Measurements from ENCODE around the gene ECM1.
A peak's percentile ranks its signal among the peaks of the same experiment; 100 is the strongest.

The ECM1 gene

DNA sequence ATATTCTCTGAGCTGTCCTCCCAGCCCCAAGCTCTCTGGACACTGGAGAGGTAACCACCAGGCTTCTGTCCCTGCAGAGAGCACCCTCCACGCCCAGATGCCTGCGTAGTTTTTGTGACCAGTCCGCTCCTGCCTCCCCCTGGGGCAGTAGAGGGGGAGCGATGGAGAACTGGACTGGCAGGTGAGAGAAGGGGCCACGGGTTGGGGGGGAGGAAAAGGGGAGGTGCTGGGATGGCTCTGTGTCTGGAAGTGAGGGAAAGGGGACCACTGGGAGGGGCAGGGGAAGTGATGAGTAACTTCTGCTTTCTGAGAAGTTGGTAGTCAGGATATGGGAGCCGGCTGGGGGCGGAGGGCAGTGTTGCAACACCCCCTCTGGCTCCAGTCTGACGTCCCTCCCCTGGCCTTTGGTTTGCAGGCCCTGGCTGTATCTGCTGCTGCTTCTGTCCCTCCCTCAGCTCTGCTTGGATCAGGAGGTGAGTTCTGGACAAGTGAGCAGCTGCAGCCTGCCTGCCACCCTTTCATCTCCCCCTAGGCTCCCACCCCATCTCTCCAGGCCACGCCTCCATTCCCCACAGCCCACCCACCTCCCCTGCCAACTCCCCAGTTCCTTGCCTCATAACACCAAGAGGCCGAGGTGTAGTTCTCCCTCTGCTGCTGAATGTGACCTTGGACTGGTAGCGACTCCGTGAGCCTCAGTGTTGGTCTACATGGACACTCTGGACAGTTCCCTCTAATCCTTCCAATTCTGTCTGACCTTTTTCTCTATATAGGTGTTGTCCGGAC is 44.4 kb downstream of the ECM1 start:
- Histone ChIP-seq H3K36me3 (ENCODE audit: control insufficient read depth in 1 of 2, insufficient read depth in 2 of 2, low read depth in 1 of 2, low read length in 2 of 2) (peaks cover 24 to 34% of the 10 kb centered on the region in 2 experiments), H2BK12ac (ENCODE audit: low read length in 2 of 2) (peak overlapping the region; percentile 20 to 87)
- 54% methylated on average over 13 of the region's 13 CpGs for WGBS

DNA sequence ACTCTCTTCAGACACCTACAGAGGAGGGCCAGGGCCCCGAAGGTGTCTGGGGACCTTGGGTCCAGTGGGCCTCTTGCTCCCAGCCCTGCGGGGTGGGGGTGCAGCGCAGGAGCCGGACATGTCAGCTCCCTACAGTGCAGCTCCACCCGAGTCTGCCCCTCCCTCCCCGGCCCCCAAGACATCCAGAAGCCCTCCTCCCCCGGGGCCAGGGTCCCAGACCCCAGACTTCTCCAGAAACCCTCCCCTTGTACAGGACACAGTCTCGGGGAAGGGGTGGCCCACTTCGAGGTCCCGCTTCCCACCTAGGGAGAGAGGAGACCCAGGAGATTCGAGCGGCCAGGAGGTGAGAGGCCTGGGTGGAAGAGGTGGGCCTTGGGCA is 45.0 kb downstream of the ECM1 start:
- H4K8ac ChIP-seq (ENCODE audit: low read length), result peak overlapping the region; percentile 46
- peak overlapping the region; percentile 67 to 80 for H3K4ac ChIP-seq (ENCODE audit: low read depth in 1 of 2, low read length in 2 of 2)
- peak overlapping the region; percentile 85 for H2BK15ac ChIP-seq (ENCODE audit: low read depth, poor library complexity, severe bottlenecking)
- no peak overlapping the region for H3K23ac ChIP-seq (ENCODE audit: low read length in 2 of 2)
- peak overlapping the region in 1 of 2 experiments; percentile 87 for H2BK12ac ChIP-seq (ENCODE audit: low read length in 2 of 2)
- peak overlapping the region; percentile 73 for H2BK120ac ChIP-seq (ENCODE audit: low read depth, low read length)
- peaks cover 14% of the 10 kb centered on the region for H3K79me1 ChIP-seq (replicated peaks; ENCODE audit: low read length, poor library complexity, severe bottlenecking)
- no peak overlapping the region for H3K4me2 ChIP-seq (ENCODE audit: low read length, poor library complexity, severe bottlenecking)
- H2BK5ac ChIP-seq (ENCODE audit: low read depth, low read length, poor library complexity, severe bottlenecking), result no peak overlapping the region
- 98% methylated on average over 12 of the region's 12 CpGs for WGBS
- peak overlapping the region; percentile 74 for H3K9ac ChIP-seq (ENCODE audit: low read length)
- no peak overlapping the region for H2AFZ ChIP-seq (ENCODE audit: low read depth, low read length)
- H3K36me3 ChIP-seq (ENCODE audit: control insufficient read depth in 1 of 2, insufficient read depth in 2 of 2, low read depth in 1 of 2, low read length in 2 of 2), result peaks cover 28 to 40% of the 10 kb centered on the region in 2 experiments
- peak overlapping the region; percentile 80 to 82 for H3K18ac ChIP-seq (ENCODE audit: low read depth in 1 of 2, low read length in 2 of 2)
- no peak overlapping the region for H2AK5ac ChIP-seq (ENCODE audit: low read length, severe bottlenecking)
- H3K14ac ChIP-seq (ENCODE audit: low read length in 2 of 2), result peak overlapping the region in 1 of 2 experiments; percentile 76
- H3K4me1 ChIP-seq (ENCODE audit: control insufficient read depth, insufficient read depth, low read depth, low read length), result peaks cover 30% of the 10 kb centered on the region
- H4K91ac ChIP-seq (ENCODE audit: low read length), result peak overlapping the region; percentile 85
- H3K27ac ChIP-seq (ENCODE audit: low read length, poor library complexity, severe bottlenecking), result no peak overlapping the region
- H3K27me3 ChIP-seq (ENCODE audit: control insufficient read depth in 1 of 2, insufficient read depth in 1 of 2, low read length in 2 of 2), result no peaks in the 10 kb centered on the region
- H3K4me3 ChIP-seq (ENCODE audit: insufficient read depth in 1 of 2, low read depth in 1 of 2, low read length in 2 of 2), result peak overlapping the region in 1 of 2 experiments; percentile 62
- DNase-seq, result no peak
- H3K9me3 ChIP-seq (ENCODE audit: control insufficient read depth, low read length), result no peaks in the 10 kb centered on the region

More for the DNA sequence above, 44.4 kb downstream of the ECM1 start:
- Histone ChIP-seq H3K4me2 (ENCODE audit: low read length, poor library complexity, severe bottlenecking) (no peak overlapping the region), H2AK5ac (ENCODE audit: low read length, severe bottlenecking) (no peak overlapping the region), H2BK5ac (ENCODE audit: low read depth, low read length, poor library complexity, severe bottlenecking) (no peak overlapping the region), H2AFZ (ENCODE audit: low read depth, low read length) (no peak overlapping the region), H4K91ac (ENCODE audit: low read length) (peak overlapping the region; percentile 85), H3K9me3 (ENCODE audit: control insufficient read depth, low read length) (no peaks in the 10 kb centered on the region), H3K27ac (ENCODE audit: low read length, poor library complexity, severe bottlenecking) (no peak overlapping the region), H2BK120ac (ENCODE audit: low read depth, low read length) (peak overlapping the region; percentile 73), H3K14ac (ENCODE audit: low read length in 2 of 2) (peak overlapping the region in 1 of 2 experiments; percentile 36), H3K79me1 (replicated peaks; ENCODE audit: low read length, poor library complexity, severe bottlenecking) (peaks cover 11% of the 10 kb centered on the region), H3K4me3 (ENCODE audit: insufficient read depth in 1 of 2, low read depth in 1 of 2, low read length in 2 of 2) (peak overlapping the region in 1 of 2 experiments; percentile 87), H3K18ac (ENCODE audit: low read depth in 1 of 2, low read length in 2 of 2) (peak overlapping the region; percentile 80 to 82), H3K4me1 (ENCODE audit: control insufficient read depth, insufficient read depth, low read depth, low read length) (peaks cover 26% of the 10 kb centered on the region), H3K9ac (ENCODE audit: low read length) (peak overlapping the region; percentile 74), H2BK15ac (ENCODE audit: low read depth, poor library complexity, severe bottlenecking) (peak overlapping the region; percentile 85), H3K4ac (ENCODE audit: low read depth in 1 of 2, low read length in 2 of 2) (peak overlapping the region; percentile 67 to 80), H4K8ac (ENCODE audit: low read length) (peak overlapping the region; percentile 75), H3K23ac (ENCODE audit: low read length in 2 of 2) (no peak overlapping the region), H3K27me3 (ENCODE audit: control insufficient read depth in 1 of 2, insufficient read depth in 1 of 2, low read length in 2 of 2) (no peaks in the 10 kb centered on the region)
- peak; percentile 95 for DNase-seq

DNA sequence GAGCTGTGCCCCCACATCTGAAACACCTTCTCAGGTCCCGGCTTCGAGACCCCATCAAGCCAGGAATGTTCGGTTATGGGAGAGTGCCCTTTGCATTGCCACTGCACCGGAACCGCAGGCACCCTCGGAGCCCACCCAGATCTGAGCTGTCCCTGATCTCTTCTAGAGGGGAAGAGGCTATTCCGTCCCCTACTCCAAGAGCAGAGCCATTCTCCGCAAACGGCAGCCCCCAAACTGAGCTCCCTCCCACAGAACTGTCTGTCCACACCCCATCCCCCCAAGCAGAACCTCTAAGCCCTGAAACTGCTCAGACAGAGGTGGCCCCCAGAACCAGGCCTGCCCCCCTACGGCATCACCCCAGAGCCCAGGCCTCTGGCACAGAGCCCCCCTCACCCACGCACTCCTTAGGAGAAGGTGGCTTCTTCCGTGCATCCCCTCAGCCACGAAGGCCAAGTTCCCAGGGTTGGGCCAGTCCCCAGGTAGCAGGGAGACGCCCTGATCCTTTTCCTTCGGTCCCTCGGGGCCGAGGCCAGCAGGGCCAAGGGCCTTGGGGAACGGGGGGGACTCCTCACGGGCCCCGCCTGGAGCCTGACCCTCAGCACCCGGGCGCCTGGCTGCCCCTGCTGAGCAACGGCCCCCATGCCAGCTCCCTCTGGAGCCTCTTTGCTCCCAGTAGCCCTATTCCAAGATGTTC is 45.6 kb downstream of the ECM1 start:
- Histone ChIP-seq H3K23ac (ENCODE audit: low read length in 2 of 2) (no peak overlapping the region), H3K27me3 (ENCODE audit: control insufficient read depth in 1 of 2, insufficient read depth in 1 of 2, low read length in 2 of 2) (no peaks in the 10 kb centered on the region)

DNA sequence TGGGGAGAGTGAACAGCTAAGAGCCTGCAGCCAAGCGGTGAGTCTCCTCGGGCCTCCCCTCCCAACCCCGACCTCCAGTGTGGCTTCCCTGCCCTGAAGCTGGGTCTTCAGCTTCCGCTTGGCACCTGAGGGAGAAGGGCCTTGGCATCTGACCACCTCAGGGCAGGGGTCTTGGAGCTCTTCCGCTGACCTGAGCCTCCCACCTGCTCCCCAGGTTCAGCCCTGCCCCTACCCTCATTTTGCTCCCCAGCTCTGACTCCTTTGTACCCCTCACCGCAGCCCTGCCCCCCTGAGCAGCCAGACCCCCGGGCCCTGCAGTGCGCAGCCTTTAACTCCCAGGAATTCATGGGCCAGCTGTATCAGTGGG is 46.2 kb downstream of the ECM1 start:
- no peak overlapping the region for H3K4me3 ChIP-seq (ENCODE audit: insufficient read depth in 1 of 2, low read depth in 1 of 2, low read length in 2 of 2)
- H3K18ac ChIP-seq (ENCODE audit: low read depth in 1 of 2, low read length in 2 of 2), result peak overlapping the region in 1 of 2 experiments; percentile 26
- H4K8ac ChIP-seq (ENCODE audit: low read length), result no peak overlapping the region
- no peak overlapping the region for H2BK12ac ChIP-seq (ENCODE audit: low read length in 2 of 2)
- H3K27me3 ChIP-seq (ENCODE audit: control insufficient read depth in 1 of 2, insufficient read depth in 1 of 2, low read length in 2 of 2), result no peaks in the 10 kb centered on the region
- peak; percentile 15 for DNase-seq
- H3K36me3 ChIP-seq (ENCODE audit: control insufficient read depth in 1 of 2, insufficient read depth in 2 of 2, low read depth in 1 of 2, low read length in 2 of 2), result peaks cover 34 to 52% of the 10 kb centered on the region in 2 experiments
- H4K91ac ChIP-seq (ENCODE audit: low read length), result no peak overlapping the region
- no peak overlapping the region for H2AFZ ChIP-seq (ENCODE audit: low read depth, low read length)
- WGBS, result 94% methylated on average over 5 of the region's 8 CpGs
- H2AK5ac ChIP-seq (ENCODE audit: low read length, severe bottlenecking), result no peak overlapping the region
- H3K9me3 ChIP-seq (ENCODE audit: control insufficient read depth, low read length), result no peaks in the 10 kb centered on the region
- H2BK120ac ChIP-seq (ENCODE audit: low read depth, low read length), result no peak overlapping the region
- H2BK5ac ChIP-seq (ENCODE audit: low read depth, low read length, poor library complexity, severe bottlenecking), result no peak overlapping the region
- no peak overlapping the region for H3K27ac ChIP-seq (ENCODE audit: low read length, poor library complexity, severe bottlenecking)
- H2BK15ac ChIP-seq (ENCODE audit: low read depth, poor library complexity, severe bottlenecking), result no peak overlapping the region
- H3K14ac ChIP-seq (ENCODE audit: low read length in 2 of 2), result no peak overlapping the region
- no peak overlapping the region for H3K4ac ChIP-seq (ENCODE audit: low read depth in 1 of 2, low read length in 2 of 2)
- H3K23ac ChIP-seq (ENCODE audit: low read length in 2 of 2), result no peak overlapping the region
- H3K79me1 ChIP-seq (replicated peaks; ENCODE audit: low read length, poor library complexity, severe bottlenecking), result peaks cover 24% of the 10 kb centered on the region
- H3K9ac ChIP-seq (ENCODE audit: low read length), result peak overlapping the region; percentile 74
- no peak overlapping the region for H3K4me2 ChIP-seq (ENCODE audit: low read length, poor library complexity, severe bottlenecking)
- H3K4me1 ChIP-seq (ENCODE audit: control insufficient read depth, insufficient read depth, low read depth, low read length), result peaks cover 33% of the 10 kb centered on the region

More for the DNA sequence above, 45.6 kb downstream of the ECM1 start:
- DNase-seq, result peak; percentile 25
- no peak overlapping the region for H2AK5ac ChIP-seq (ENCODE audit: low read length, severe bottlenecking)
- H3K18ac ChIP-seq (ENCODE audit: low read depth in 1 of 2, low read length in 2 of 2), result peak overlapping the region in 1 of 2 experiments; percentile 82
- H3K79me1 ChIP-seq (replicated peaks; ENCODE audit: low read length, poor library complexity, severe bottlenecking), result peaks cover 19% of the 10 kb centered on the region
- H4K8ac ChIP-seq (ENCODE audit: low read length), result peak overlapping the region; percentile 46
- H3K9ac ChIP-seq (ENCODE audit: low read length), result peak overlapping the region; percentile 74
- H3K4ac ChIP-seq (ENCODE audit: low read depth in 1 of 2, low read length in 2 of 2), result peak overlapping the region; percentile 67 to 80
- H3K36me3 ChIP-seq (ENCODE audit: control insufficient read depth in 1 of 2, insufficient read depth in 2 of 2, low read depth in 1 of 2, low read length in 2 of 2), result peaks cover 33 to 46% of the 10 kb centered on the region in 2 experiments
- no peak overlapping the region for H3K4me3 ChIP-seq (ENCODE audit: insufficient read depth in 1 of 2, low read depth in 1 of 2, low read length in 2 of 2)
- H2BK15ac ChIP-seq (ENCODE audit: low read depth, poor library complexity, severe bottlenecking), result peak overlapping the region; percentile 82
- peak overlapping the region in 1 of 2 experiments; percentile 7 for H2BK12ac ChIP-seq (ENCODE audit: low read length in 2 of 2)
- H2AFZ ChIP-seq (ENCODE audit: low read depth, low read length), result no peak overlapping the region
- 95% methylated on average over 23 of the region's 23 CpGs for WGBS
- peaks cover 32% of the 10 kb centered on the region for H3K4me1 ChIP-seq (ENCODE audit: control insufficient read depth, insufficient read depth, low read depth, low read length)
- H3K9me3 ChIP-seq (ENCODE audit: control insufficient read depth, low read length), result no peaks in the 10 kb centered on the region
- H3K27ac ChIP-seq (ENCODE audit: low read length, poor library complexity, severe bottlenecking), result no peak overlapping the region
- H3K14ac ChIP-seq (ENCODE audit: low read length in 2 of 2), result peak overlapping the region in 1 of 2 experiments; percentile 76
- no peak overlapping the region for H2BK120ac ChIP-seq (ENCODE audit: low read depth, low read length)
- H4K91ac ChIP-seq (ENCODE audit: low read length), result peak overlapping the region; percentile 85
- no peak overlapping the region for H2BK5ac ChIP-seq (ENCODE audit: low read depth, low read length, poor library complexity, severe bottlenecking)
- no peak overlapping the region for H3K4me2 ChIP-seq (ENCODE audit: low read length, poor library complexity, severe bottlenecking)

All from mesenchymal stem cell (in vitro differentiated cells and primary cell).